Upper lobe of left lung (tissue), 4 donors: ENCODE measurements around the gene KASH5.

Source experiments
- CTCF ChIP-seq, 6 experiments: fragments of 450-650 bp in 4 of 6; fragments of 200-600 bp in 2 of 6; sonication (generic) in 2 of 6; IDR thresholded peaks; one replicate each; pipeline ENCODE4 v1.5.1; 2016 to 2019; ENCODE audit warnings: antibody characterized with exemption in 6 of 6
- EP300 ChIP-seq, 4 donors: sonication (generic); formaldehyde crosslinking; IDR thresholded peaks; one replicate each; pipeline ENCODE4 v1.5.1; 2017; ENCODE audit warnings: antibody characterized with exemption in 4 of 4, control low read depth in 2 of 4
- POLR2AphosphoS5 ChIP-seq, 2 donors: sonication (generic); formaldehyde crosslinking; IDR thresholded peaks; one replicate each; pipeline ENCODE4 v1.5.1; 2017; ENCODE audit warnings: antibody characterized with exemption in 2 of 2

- no peak for TF ChIP-seq CTCF (IDR thresholded peaks at IDR 0.05)
- no peak for TF ChIP-seq POLR2AphosphoS5 (IDR thresholded peaks at IDR 0.05)
- no peak for TF ChIP-seq EP300 (IDR thresholded peaks at IDR 0.05)
Measured at GRCh38 chr19:49380391-49380790, 7.7 kb upstream of the KASH5 start.
